Osteocyte (in vitro differentiated cells): ENCODE measurements around the gene AGTRAP. TPM values are rescaled to one million over a fixed set of nuclear protein-coding genes. Genes with fewer than 3 reads are reported as not detected.

Experiments used
- DNase-seq: peaks from one replicate; pipeline ENCODE4 v3.0.0; 2021; ENCODE audit warnings: mixed read lengths; ENCODE audit not compliant: unreplicated experiment; ENCODE audit errors: extremely low spot score
- H3K27ac Mint-ChIP-seq: one replicate; pipeline ENCODE4 v1.8.0; 2021; ENCODE audit warnings: mild to moderate bottlenecking, mixed read lengths; ENCODE audit not compliant: unreplicated experiment
- H3K27me3 Mint-ChIP-seq: one replicate; pipeline ENCODE4 v1.8.0; 2021; ENCODE audit warnings: mixed read lengths; ENCODE audit not compliant: unreplicated experiment
- H3K36me3 Mint-ChIP-seq: one replicate; pipeline ENCODE4 v1.8.0; 2021; ENCODE audit warnings: mixed read lengths; ENCODE audit not compliant: unreplicated experiment
- H3K4me1 Mint-ChIP-seq: one replicate; pipeline ENCODE4 v1.8.0; 2021; ENCODE audit warnings: mixed read lengths; ENCODE audit not compliant: unreplicated experiment
- H3K4me3 Mint-ChIP-seq: one replicate; pipeline ENCODE4 v1.8.0; 2021; ENCODE audit warnings: mild to moderate bottlenecking, moderate library complexity, mixed read lengths; ENCODE audit not compliant: unreplicated experiment
- H3K9me3 Mint-ChIP-seq: one replicate; pipeline ENCODE4 v1.8.0; 2021; ENCODE audit warnings: mixed read lengths; ENCODE audit not compliant: unreplicated experiment
- CTCF ChIP-seq: fragments of 200-600 bp; sonication (generic); IDR thresholded peaks from 2 replicates; pipeline ENCODE4 v1.5.0; 2021; ENCODE audit warnings: antibody characterized with exemption, mild to moderate bottlenecking, moderate library complexity
- total RNA-seq: library from RNA; stranded (reverse); gene quantifications from 2 replicates; pipeline ENCODE4 v1.2.1, GENCODE V29; 2021

AGTRAP gene
- total RNA-seq, 1 donor from 2014 or later = 25.4 TPM

GRCh38 chr1:11703357-11704193 is 32.4 kb upstream of the AGTRAP start:
- Mint-ChIP-seq H3K36me3 (no peaks in the 10 kb centered on the region), H3K27me3 (peaks cover 40% of the 10 kb centered on the region), H3K4me3 (no peak overlapping the region), H3K27ac (no peak overlapping the region), H3K9me3 (no peaks in the 10 kb centered on the region), H3K4me1 (no peaks in the 10 kb centered on the region)
- no peak for TF ChIP-seq CTCF
- no peak for DNase-seq

- no peak overlapping the region for H3K27ac Mint-ChIP-seq
- DNase-seq = no peak
- no peaks in the 10 kb centered on the region for H3K4me1 Mint-ChIP-seq
- no peaks in the 10 kb centered on the region for H3K9me3 Mint-ChIP-seq
- H3K27me3 Mint-ChIP-seq = peaks cover 35% of the 10 kb centered on the region
- no peak overlapping the region for H3K4me3 Mint-ChIP-seq
- TF ChIP-seq CTCF = no peak
- H3K36me3 Mint-ChIP-seq = no peaks in the 10 kb centered on the region
Observed at GRCh38 chr1:11704194-11704529, 31.8 kb upstream of the AGTRAP start.

DNA sequence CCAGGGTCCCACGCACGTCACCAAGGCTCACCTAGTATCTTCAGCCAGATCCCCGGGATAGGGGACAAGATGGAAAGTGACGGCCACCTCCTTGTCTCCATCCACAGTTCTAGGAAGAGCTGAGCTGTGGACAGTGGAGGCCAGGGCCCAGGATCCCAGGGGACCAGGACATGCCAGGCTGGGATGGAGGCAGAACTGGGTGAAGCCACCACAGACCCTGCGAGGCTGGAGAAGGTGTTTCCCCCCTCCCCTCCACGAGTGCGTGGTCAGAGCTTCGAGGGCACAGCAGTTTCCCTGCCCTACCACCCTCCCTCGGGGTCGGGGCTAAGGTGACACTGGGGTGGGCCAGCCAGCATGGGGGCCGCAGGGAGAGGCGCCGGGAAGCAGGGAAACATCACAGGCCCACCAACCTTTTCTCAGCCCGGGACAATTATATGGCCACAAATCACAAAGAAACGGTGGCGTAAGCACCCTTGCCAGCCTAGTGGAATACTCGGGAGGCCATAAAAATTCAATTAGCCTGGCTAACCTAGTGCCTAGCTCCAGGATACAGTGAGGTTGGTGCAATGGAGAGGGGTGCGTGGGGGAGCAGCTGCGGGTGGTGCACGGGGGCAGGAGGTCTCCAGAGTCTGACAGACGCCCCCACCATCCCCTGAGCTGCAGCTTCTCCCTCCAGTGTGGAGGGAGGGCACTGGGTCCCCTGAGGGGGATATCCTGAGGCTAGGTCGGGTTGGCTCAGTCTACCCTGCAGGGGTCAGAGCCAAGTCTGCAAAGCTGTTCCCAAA is 31.1 kb upstream of the AGTRAP start:
- H3K36me3 Mint-ChIP-seq = no peaks in the 10 kb centered on the region
- H3K27ac Mint-ChIP-seq = no peak overlapping the region
- no peaks in the 10 kb centered on the region for H3K9me3 Mint-ChIP-seq
- no peak for TF ChIP-seq CTCF
- H3K27me3 Mint-ChIP-seq = peaks cover 34% of the 10 kb centered on the region
- no peak for DNase-seq
- H3K4me1 Mint-ChIP-seq = no peaks in the 10 kb centered on the region
- H3K4me3 Mint-ChIP-seq = no peak overlapping the region

GRCh38 chr1:11705596-11705995 is 30.3 kb upstream of the AGTRAP start:
- Mint-ChIP-seq H3K27ac (no peak overlapping the region), H3K27me3 (peaks cover 33% of the 10 kb centered on the region), H3K36me3 (no peaks in the 10 kb centered on the region), H3K9me3 (no peaks in the 10 kb centered on the region), H3K4me3 (no peak overlapping the region), H3K4me1 (no peaks in the 10 kb centered on the region)
- DNase-seq = no peak
- no peak for TF ChIP-seq CTCF

GRCh38 chr1:11706292-11706691 is 29.6 kb upstream of the AGTRAP start:
- DNase-seq = no peak
- H3K9me3 Mint-ChIP-seq = no peaks in the 10 kb centered on the region
- TF ChIP-seq CTCF = no peak
- no peaks in the 10 kb centered on the region for H3K4me1 Mint-ChIP-seq
- no peak overlapping the region for H3K4me3 Mint-ChIP-seq
- H3K36me3 Mint-ChIP-seq = no peaks in the 10 kb centered on the region
- H3K27me3 Mint-ChIP-seq = peaks cover 28% of the 10 kb centered on the region
- no peak overlapping the region for H3K27ac Mint-ChIP-seq
